HepG2 (cell line): ENCODE data around the gene RBP5.

ENCODE experiments used
- BHLHE40 ChIP-seq: IDR thresholded peaks from 2 replicates; pipeline ENCODE4 v1.6.1; 2011; ENCODE audit warnings: low read length, improper control_type of control experiment
- CTCF ChIP-seq: sonication (generic); formaldehyde crosslinking; IDR thresholded peaks from 2 replicates; pipeline ENCODE4 v1.5.0; 2020; ENCODE audit warnings: mild to moderate bottlenecking, missing genetic modification reagents, moderate library complexity
- FOSL2 ChIP-seq: sonication (generic); formaldehyde crosslinking; IDR thresholded peaks from 2 replicates; pipeline ENCODE4 v1.4.0; 2020; ENCODE audit warnings: missing genetic modification reagents
- GTF2F1 ChIP-seq: fragments of 150-350 bp; IDR thresholded peaks from 2 replicates; pipeline ENCODE4 v1.6.1; 2014; ENCODE audit warnings: low read length
- IRF1 ChIP-seq: sonication (generic); formaldehyde crosslinking; IDR thresholded peaks from 2 replicates; pipeline ENCODE4 v1.4.0; 2020; ENCODE audit warnings: low read depth, mild to moderate bottlenecking, missing genetic modification reagents
- MAFG ChIP-seq: sonication (generic); formaldehyde crosslinking; IDR thresholded peaks from 2 replicates; pipeline ENCODE4 v1.5.1; 2020; ENCODE audit warnings: mild to moderate bottlenecking, missing genetic modification reagents
- MAFK ChIP-seq, 2 experiments: IDR thresholded peaks in 1 of 2; conservative IDR thresholded peaks in 1 of 2; 2 replicates each; pipeline ENCODE4 v1.6.1; 2011; ENCODE audit warnings: improper control_type of control experiment in 2 of 2, low read length in 2 of 2
- MAZ ChIP-seq, 2 experiments: sonication (generic) in 1 of 2; formaldehyde crosslinking in 1 of 2; IDR thresholded peaks; 2 replicates each; pipeline versions ENCODE4 v1.5.0 to v1.6.1; 2012 to 2020; ENCODE audit warnings: low read depth in 2 of 2, mild to moderate bottlenecking in 2 of 2, borderline replicate concordance in 1 of 2, improper control_type of control experiment in 1 of 2, low read length in 1 of 2, missing genetic modification reagents in 1 of 2, moderate library complexity in 1 of 2
- NFE2 ChIP-seq: sonication (generic); formaldehyde crosslinking; IDR thresholded peaks from 2 replicates; pipeline ENCODE4 v1.4.0; 2020; ENCODE audit warnings: missing genetic modification reagents
- SMC3 ChIP-seq: IDR thresholded peaks from 2 replicates; pipeline ENCODE4 v1.6.1; 2011; ENCODE audit warnings: low read length, improper control_type of control experiment
- TP53 ChIP-seq: sonication (generic); formaldehyde crosslinking; conservative IDR thresholded peaks from 2 replicates; pipeline ENCODE4 v1.4.0; 2020; ENCODE audit warnings: missing genetic modification reagents
- TF ChIP-seq, protein P1 (sequence below): sonication (generic); formaldehyde crosslinking; IDR thresholded peaks from 2 replicates; pipeline ENCODE4 v1.4.0; 2020; ENCODE audit warnings: mild to moderate bottlenecking, missing genetic modification reagents
- TF ChIP-seq, protein P2 (sequence below): sonication (generic); formaldehyde crosslinking; IDR thresholded peaks from 2 replicates; pipeline ENCODE4 v1.5.0; 2020; ENCODE audit warnings: missing genetic modification reagents

GRCh38 chr12:7176595-7176994 is 47.9 kb upstream of the RBP5 start:
- TF ChIP-seq FOSL2 (CRISPR knock-in tag) (no peak), GTF2F1 (no peak), BHLHE40 (no peak), SMC3 (no peak), MAFG (CRISPR knock-in tag) (no peak), CTCF (no peak), MAFK (conservative IDR thresholded peaks at IDR 0.05 in 1 of 2, IDR thresholded peaks at IDR 0.05 in 1 of 2; ENCODE audit: low read length in 2 of 2) (no peak), TP53 (no peak), NFE2 (CRISPR knock-in tag) (no peak), MAZ (IDR thresholded peaks at IDR 0.05; ENCODE audit: borderline replicate concordance, low read depth, low read length) (no peak), MAZ (CRISPR knock-in tag; IDR thresholded peaks at IDR 0.05; ENCODE audit: low read depth) (no peak), IRF1 (CRISPR knock-in tag) (no peak)
- TF ChIP-seq, protein P1, sequence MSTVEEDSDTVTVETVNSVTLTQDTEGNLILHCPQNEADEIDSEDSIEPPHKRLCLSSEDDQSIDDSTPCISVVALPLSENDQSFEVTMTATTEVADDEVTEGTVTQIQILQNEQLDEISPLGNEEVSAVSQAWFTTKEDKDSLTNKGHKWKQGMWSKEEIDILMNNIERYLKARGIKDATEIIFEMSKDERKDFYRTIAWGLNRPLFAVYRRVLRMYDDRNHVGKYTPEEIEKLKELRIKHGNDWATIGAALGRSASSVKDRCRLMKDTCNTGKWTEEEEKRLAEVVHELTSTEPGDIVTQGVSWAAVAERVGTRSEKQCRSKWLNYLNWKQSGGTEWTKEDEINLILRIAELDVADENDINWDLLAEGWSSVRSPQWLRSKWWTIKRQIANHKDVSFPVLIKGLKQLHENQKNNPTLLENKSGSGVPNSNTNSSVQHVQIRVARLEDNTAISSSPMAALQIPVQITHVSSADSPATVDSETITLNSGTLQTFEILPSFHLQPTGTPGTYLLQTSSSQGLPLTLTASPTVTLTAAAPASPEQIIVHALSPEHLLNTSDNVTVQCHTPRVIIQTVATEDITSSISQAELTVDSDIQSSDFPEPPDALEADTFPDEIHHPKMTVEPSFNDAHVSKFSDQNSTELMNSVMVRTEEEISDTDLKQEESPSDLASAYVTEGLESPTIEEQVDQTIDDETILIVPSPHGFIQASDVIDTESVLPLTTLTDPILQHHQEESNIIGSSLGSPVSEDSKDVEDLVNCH, result no peak
- TF ChIP-seq, protein P2, sequence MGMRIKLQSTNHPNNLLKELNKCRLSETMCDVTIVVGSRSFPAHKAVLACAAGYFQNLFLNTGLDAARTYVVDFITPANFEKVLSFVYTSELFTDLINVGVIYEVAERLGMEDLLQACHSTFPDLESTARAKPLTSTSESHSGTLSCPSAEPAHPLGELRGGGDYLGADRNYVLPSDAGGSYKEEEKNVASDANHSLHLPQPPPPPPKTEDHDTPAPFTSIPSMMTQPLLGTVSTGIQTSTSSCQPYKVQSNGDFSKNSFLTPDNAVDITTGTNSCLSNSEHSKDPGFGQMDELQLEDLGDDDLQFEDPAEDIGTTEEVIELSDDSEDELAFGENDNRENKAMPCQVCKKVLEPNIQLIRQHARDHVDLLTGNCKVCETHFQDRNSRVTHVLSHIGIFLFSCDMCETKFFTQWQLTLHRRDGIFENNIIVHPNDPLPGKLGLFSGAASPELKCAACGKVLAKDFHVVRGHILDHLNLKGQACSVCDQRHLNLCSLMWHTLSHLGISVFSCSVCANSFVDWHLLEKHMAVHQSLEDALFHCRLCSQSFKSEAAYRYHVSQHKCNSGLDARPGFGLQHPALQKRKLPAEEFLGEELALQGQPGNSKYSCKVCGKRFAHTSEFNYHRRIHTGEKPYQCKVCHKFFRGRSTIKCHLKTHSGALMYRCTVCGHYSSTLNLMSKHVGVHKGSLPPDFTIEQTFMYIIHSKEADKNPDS, result no peak
